Testis (tissue), 2 donors: ENCODE measurements around the gene MRPL37.

Source experiments
- CTCF ChIP-seq, 3 experiments: fragments of 450-650 bp in 2 of 3; fragments of 200-600 bp in 1 of 3; sonication (generic) in 1 of 3; IDR thresholded peaks; one replicate each; pipeline ENCODE4 v1.5.1; 2016 to 2019; ENCODE audit warnings: antibody characterized with exemption in 3 of 3, mild to moderate bottlenecking in 2 of 3, moderate library complexity in 1 of 3
- POLR2A ChIP-seq: fragments of 450-650 bp; IDR thresholded peaks from one replicate; pipeline ENCODE4 v1.6.1; 2017; ENCODE audit warnings: antibody characterized with exemption, mild to moderate bottlenecking, moderate library complexity

- TF ChIP-seq CTCF (IDR thresholded peaks at IDR 0.05) (no peak), POLR2A (no peak)
Measured at GRCh38 chr1:54254055-54254454, 54.1 kb downstream of the MRPL37 start.
